T-helper 2 cell (primary cell): ENCODE data around the gene KIF1B.
A peak's percentile ranks its signal among the peaks of the same experiment; 100 is the strongest.
"Not testable (repeated sequence)": the region's sequence is repeated elsewhere in the genome, so short reads cannot be mapped to it uniquely, and the experiment has no call there.

ENCODE experiments used
- DNase-seq, 5 experiments: peaks; one replicate each; pipeline versions ENCODE4 v3.0.0 to v3.0.0-alpha.2; 2012 to 2022

Gene KIF1B

DNA sequence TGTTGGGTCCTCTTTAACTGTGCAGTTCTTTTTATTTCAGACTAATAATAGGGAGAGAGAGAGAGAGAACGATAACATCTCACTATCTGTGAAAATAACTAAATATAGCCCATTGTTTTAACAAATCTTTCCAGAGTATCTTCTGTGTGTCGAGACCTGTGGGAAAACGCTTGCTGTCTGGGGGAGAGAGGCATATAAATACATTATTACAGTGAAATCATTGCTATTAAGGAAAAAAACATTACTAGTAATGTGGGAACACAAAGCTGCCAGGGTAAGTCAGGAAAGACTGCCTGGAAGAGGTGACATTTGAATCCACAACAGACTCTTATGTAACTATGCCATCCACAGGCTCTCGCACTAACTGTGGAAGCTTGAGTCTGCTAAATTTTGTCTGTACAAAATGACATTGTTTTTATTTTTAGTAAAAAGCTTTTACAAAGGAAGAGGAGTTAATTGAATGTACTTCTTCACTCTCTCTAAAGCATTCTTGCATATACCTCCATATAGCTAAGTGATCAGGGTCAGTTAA is 128.7 kb downstream of the KIF1B start:
- DNase-seq = no peak

DNA sequence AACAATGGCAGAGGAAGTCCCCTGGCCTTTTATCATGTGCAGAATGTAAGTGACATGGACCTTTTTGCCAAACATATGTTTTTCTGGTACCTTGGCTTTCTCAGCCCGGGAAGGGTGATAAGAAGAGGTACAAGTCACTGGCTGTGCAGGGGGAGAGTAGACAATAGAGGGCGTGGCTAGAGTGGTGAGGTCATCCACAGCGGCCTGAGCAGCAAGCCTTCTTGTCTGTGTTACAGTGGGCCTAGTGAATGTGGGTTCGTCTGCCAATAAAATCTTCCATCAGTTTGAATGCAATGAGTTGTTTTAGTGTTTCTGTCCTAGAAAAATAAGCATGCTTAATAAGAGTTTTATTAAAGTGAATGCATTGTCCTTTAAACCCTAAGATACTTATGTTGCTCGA is 129.4 kb downstream of the KIF1B start:
- DNase-seq = no peak

DNA sequence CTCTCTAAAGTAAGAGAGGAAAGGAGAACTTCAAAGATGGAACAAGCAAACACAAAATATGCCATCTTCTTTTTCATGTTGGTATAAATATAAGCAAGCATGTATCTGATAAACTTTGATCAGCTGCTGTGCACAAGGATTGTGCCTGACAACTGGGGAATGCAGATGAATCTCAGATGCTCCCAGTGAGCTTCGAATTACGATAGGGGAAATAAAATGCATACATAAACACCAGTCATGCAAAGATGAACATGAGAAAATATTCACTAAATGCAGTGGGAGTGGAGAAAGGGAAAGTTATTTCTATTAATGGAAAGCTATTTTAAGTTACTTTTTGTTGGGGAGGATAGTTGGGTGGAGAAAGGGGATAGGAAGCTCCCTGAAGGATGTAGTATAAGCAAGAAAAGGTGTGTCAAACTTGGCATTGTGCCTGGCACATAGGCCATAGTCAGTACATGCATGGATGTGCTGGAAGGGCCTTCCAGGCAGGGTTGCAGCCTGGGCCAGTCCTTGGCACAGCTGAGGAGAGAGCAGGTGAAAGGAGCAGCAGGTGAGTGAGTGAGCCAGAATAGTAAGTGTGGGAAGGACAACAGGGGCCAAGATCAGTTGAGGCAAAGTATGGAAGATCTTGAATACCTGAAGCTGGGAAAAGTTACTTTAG is 130.7 kb downstream of the KIF1B start:
- DNase-seq = no peak

DNA sequence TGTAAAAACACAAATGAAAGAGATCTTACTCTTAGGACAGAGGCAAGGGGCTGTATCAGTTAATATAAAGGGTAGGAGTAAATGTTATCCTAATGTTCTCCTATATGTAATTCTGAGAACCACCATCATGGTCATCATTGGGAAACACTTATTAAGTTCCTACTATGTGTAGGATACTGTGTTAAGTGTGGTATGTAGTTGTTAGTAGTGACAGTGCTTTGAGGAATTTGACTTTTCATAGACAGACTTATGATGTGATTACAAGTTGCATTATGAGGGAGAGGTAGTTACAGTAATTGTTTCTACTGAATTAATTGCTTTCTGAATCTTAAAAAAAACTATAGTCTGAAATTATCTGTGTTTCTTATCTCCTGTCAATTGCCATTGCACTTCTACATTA is 136.7 kb downstream of the KIF1B start:
- DNase-seq = no peak

DNA sequence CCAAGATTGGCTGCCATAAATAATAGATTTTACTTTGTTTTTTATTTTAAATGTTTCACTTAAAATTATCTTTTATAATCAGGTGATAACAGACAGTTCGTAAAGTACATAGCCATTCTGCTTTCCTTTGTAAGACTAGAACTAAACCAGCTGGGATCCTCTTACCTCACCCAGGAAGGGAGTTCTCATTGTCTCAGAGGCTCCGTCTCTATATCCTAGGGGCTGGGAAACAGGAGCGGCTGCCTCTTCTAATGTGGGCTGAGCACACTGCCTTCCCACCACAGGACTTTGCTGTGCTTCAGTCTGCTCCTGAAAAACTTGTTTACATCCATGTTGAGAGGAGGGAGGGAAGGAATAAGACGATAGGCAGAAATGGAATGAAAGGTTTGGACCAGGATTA is 142.9 kb downstream of the KIF1B start:
- no peak for DNase-seq

DNA sequence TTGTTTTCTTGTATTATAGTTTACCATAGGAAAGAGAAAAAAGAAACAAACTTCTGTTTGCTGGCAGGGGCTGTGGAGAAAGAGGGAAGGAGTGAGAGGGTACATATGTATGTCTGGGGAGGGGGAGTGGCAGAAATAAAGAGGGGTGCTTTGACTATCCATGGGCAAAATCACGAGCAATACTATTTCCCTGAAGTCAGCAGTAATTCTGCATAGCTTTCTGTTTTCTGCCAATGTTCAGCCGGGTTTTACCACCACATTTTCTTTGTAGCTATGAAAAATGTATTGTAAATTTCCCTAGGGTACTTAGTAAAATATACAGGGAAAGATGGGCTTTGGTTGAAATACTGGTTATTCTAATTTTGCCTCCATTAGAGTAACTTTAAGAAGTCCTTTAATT is 143.3 kb downstream of the KIF1B start:
- DNase-seq = no peak

DNA sequence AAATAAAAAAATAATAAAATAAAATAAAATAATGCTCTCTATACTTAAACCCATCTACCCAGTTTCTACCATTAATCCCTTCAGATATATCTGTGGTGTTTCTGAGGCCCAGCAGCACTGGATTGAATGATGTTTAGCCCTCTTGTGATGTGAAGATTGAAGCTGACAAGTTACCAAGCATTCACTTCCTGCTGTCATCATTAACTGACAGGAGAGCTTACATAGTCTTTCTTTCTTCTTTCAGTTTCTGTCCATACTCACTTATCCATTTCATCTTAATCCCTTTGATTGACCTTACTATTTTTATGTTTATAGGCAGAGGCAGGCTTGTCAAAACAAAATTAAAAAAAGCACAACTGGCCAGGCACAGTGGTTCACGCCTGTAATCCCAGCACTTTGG is 149.7 kb downstream of the KIF1B start:
- DNase-seq = peak in 1 of 5 experiments; percentile 44

DNA sequence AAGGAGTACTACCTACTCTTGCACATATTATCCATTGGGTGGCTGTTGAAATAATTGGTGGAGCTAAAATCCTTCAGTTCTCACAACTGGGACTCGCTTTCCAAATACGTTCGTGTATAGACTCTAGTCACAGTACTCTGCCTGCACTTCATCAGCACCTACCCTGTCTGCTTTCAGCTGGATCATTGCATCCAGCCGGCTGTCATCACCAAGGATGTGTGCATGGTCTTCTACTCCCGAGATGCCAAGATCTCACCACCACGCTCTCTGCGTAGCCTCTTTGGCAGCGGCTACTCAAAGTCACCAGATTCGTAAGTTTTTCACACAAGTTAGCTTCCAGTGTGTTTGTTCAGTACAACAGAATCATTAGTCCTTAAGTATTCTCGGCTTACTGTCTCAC is 151.1 kb downstream of the KIF1B start:
- DNase-seq = no peak

DNA sequence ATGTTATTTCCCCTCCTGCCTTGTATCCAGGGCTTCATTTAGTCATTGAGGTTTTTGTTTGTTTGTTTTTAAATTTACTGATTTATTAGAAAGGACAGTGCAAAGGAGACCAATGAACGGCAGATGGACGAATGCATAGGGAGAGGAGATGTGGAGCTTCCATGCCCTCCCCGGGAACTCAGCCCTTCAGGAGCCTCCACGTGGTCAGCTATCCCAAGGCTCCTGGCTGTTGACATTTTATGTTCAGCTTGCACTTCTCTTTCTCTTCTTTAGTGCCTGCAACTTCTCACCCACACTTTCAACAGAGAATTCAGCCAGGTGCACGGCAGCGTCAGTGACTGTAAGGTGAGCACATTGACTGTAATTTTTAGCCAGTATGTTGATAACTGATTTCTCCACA is 157.8 kb downstream of the KIF1B start:
- DNase-seq = no peak

DNA sequence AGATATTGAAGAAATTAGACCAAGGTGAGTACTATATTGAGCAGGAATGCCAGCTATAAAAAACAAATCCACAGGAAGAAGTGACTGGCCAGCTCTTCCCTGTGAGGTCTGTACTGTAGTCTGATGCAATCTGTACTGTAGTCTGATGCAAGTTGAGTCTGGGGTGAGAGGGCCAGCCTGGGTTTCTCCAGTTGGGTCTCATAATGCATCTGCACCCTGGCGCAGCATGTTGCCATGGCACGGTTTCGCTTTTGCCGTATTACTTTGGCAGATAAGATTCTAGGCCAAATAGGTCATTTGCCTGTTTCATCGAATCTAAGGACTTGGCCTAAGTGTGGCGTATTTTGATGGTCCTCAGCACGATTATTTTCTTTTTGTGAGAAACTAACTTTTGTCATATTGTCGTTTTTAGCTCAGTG is 164.1 kb downstream of the KIF1B start:
- DNase-seq = no peak

DNA sequence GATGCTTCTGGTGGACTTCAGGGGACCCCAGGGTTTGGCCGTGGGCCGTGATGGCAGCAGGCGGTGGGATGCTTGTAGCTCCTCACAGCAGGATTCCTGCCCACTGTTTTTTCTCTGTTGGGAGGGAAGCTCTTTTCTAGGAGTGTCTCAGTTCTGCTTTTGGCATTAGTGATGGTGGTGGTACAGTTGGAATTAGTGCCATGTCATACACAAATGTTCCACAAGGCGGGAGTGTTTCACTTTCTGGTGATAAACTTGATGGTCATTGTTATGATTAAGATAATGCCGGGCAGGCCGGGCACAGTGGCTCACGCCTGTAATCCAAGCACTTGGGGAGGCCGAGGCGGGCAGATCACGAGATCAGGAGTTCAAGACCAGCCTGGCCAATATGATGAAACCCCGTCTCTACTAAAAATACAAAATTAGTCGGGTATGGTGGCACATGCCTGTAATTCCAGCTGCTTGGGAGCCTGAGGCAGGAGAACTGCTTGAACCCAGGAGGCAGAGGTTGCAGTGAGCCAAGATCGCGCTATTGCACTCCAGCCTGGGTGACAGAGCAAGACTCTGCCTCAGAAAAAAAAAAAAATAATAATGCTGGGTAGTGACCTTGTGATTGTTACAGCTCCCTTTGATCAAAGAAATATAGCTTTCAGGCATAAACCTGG is 167.1 kb downstream of the KIF1B start:
- DNase-seq = not testable (repeated sequence)

DNA sequence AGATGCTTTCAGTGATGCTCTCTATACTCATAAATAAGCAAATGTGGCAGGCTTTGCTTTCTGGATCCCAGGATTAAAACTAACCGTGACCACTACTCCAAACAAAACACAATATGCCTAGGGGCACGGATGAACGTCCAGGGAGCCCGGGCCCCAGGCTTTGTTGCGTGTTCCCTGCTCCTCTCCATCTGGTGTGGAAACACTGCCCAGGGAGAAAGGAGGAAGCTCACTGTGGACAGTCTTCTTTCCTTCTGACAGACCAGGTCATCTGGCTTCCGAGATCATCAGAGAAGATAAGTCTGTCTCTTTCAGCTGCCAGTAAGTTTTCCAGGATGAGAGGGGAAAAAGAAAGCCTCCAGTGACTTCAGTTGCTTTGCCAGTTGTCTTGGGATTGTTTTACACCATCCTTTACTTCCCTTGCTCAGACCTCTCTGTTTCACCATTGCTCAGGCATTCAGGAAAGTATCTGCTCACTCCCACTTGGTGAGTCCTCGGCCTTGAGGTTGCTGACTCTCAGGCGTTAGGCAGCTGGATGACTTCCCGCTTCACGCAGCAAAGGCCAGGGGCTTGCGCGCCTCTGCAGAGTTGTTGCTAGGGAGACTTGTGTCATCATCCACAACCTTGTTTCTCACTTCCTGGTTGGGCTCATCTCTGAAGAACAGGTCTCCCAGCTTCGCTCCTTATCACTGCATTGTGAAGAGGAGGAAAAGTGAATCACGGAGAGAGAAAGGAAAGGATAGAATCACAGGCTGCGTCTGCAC is 167.9 kb downstream of the KIF1B start:
- DNase-seq = no peak

DNA sequence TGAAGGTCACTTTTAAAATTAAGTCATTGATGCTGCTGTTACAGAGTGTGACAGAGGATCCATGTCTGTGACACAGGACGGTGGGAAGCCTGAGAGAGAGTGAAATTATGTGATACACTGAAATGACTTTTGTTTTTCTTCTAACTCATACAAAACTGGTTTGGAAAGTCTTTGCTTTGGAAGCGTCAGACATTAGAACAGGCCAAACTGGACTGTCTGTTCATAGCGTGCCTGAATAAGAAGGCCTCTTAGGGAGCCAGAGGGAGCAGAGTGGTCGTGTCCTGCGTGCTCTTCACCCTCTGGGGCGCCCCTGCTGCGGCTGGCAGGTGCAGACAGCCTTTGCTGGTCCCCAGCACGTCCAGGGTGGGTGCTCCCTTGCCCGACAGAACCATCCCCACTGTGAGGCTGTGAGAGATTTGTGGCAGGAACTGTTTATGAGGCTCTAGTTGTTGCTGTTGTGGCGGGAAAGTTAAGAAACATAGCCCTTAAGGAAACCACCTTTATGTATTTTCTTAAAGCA is 168.8 kb downstream of the KIF1B start:
- no peak for DNase-seq

DNA sequence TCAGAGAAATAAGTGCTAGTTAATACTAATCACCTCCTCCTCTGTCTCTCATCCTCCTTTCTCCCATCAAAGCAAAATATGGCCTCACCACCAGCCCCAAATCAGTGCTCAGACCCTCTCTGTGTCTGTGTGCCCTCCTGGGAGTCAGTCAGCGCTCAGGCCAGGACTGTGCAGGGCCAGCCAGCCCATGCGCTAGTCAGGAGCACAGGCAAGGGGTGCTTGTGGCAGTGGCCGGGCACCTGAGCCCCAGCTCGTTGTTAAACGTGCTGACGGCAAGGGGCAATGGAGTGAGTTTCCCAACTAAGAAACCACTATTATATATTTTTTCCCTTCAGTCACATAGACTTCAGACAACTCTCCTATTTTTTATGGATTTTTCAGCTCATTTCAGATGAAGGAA is 169.3 kb downstream of the KIF1B start:
- DNase-seq = no peak

DNA sequence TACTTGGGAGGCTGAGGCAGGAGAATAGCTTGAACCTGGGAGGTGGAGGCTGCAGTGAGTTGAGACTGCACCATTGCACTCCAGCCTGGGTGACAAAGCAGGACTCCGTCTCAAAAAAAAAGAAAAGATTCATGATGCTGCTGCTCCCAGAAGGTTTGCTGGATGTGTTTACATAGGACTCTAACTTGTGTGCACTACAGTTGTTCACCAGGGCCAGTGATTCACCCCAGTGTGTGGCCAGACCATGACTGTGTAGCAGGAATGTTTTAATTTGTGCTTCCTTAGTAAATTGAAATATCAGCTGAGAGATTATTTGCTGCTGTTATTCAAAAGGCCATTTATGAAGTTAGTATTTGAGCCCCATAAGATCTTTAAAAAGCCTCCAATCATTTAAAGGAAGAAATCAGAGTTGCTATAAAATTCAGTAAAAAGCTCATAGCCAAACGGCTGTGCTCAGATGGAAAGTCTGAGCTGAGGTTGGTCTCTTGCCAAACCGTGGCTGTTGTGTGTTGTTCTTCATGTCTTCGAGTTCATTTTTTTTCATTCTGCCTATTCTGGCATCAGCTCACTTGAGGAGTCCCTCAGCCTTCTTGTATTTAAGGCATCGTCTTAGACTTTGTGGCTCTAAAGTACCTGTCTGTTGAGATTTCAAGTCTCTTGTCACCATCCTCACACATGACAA is 170.4 kb downstream of the KIF1B start:
- DNase-seq = no peak

DNA sequence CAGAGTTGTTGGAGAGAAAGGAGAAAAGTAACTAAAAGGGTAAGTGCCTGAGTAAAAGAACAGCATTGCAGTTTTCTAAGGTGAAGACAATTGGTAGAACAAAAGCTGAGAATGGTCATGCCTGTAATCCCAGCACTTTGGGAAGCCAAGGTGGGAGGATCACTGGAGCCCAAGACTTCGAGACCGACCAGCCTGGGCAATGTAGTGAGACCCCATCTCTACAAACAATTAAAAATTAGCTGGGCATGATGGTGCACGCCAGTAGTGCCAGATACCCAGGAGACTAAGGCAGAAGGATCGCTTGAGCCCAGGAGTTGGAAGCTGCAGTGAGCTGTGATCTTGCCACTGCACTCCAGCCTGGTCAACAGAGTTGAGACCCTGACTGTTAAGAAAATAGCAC is 173.3 kb downstream of the KIF1B start:
- DNase-seq = no peak

DNA sequence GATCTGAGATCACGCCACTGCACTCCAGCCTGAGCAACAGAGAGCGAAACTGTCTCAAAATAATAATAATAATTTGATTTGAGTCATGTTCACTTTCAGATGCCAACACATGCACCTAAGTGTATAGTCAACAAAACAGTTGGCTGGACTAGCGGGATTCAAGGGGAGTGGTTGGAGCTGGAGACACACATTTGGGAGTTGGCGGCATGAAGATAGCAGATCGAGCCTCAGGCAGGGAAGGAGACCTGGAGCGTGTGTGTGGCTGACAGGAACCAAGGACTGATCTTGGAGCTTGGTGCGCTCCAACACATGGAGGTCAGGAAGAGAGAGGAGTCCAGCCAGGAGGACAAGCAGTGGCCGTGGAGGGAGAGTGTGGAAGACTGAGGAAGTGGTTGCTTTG is 173.8 kb downstream of the KIF1B start:
- DNase-seq = no peak

DNA sequence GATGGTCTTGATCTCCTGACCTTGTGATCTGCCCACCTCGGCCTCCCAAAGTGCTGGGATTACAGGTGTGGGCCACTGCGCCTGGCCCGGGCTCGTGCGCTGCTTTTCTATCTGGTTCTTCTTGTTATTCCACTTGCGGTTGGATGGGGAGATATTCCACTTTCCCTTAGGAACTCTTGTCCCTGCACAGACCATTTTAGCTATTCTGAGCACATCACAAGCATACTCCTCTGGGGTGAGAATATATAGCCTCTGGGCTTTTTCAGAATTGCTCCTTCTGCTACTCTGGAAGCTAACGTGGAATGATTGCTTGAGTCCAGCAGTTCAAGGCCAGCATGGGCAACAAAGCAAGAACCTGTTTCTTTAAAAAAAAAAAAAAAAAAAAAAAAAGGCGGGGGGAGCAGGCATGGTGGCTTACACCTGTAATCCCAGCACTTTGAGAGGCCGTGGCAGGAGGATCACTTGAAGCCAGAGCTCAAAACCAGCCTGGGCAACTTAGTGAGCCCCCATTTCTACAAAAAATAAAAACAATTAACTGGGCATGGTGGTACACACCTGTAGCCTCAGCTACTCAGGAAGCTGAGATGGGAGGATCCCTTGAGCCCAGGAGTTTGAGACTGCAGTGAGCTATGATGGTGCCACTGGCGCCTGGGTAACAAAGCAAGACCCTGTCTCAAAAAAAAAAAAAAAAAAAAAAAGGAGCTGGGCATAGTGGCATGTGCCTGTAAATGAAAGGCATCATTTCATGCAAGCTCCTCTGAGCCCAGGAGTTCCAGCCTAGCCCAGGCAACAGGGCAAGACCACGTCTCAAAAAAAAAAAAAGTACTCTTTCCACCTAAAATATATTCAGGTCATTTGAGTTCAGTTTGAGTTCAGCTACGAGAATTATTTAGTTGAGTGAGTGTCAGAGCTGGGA is 176.6 kb downstream of the KIF1B start:
- DNase-seq = no peak

DNA sequence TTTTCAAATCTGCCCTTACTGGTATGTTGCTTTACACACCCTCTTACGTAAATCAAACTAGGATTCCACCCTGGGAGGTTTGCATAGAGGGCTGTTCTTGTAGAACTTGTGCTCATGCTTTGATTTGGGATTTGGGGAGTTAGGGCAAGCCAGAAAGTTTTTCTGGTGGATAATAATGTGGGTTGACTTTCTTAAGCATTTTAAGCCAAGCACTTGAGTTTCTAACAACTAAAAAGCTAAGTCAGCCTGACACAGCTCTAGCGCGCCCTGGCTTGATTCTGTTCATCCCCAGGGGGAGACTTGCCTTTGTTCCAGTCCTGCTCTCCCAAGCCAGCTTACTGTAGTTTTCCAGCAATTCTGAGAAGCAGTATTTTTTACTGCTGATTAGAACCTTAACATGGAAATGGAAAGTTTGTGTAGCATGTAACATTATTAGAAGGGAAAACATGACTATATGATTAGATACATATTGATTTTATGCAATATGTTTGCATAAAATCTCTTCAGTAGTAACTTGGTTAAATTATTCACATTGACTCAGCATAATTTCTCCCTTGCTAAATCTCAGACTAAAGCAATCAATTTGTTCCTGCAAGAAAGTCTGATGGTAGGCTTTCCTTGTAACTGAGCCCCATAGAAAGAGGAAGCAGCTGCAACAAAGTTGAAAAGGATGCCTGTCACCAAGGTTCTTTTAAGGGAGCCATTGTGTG is 177.5 kb downstream of the KIF1B start:
- DNase-seq = peak in 1 of 5 experiments; percentile 46

DNA sequence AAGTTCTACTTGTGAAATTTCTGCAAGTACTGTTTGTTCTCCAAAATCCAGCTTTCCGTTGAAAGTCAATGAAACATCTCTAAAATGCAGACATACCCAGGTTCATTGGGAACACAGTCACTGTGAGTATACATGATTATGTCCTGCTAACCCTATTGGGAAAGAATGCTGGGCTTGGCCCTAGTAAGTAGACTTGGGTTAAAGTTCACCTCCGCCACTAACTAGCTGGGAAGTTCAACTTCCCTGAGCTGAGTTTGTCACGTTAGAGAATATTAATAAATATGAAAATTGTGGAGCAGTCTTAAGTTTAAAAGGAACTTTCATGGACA is 178.0 kb downstream of the KIF1B start:
- DNase-seq = no peak

DNA sequence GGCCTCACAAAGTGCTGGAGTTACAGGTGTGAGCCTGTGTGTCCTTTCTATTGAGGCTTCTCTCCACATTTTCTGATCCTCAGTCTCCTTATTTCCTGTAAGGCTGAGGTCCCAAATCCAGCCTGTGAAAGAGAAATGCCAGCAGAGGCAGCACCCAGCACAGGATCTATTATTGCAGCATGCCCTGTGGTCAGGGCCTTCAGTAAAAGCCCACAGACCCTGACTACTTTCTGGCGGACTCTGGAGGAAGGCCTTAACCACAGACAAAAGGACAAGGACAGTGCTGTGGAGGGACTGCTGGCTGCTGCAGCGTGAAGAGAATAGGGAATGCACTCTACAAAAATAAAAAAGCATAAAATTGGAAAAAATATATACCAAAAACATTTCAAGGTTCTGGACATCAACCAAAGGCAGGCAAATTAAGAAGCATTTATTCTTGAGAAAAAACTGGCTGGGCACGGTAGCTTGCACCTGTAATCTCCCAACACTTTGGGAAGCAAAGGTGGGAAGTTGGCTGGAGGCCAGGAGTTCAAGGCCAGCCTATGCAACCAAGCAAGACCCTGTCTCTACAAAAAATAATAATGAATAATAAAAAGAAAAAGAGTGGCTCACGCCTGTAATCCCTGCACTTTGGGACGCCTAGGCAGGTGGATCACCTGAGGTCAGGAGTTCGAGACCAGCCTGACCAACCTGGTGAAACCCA is 179.1 kb downstream of the KIF1B start:
- DNase-seq = no peak
